Neuronal stem cell (in vitro differentiated cells): ENCODE data around the gene SH3D19.

Experiments
- DNase-seq: peaks from one replicate; pipeline ENCODE4 v3.0.0-alpha.2; 2013; ENCODE audit warnings: low spot score
- H2AFZ ChIP-seq: one replicate; pipeline ENCODE4 v1.6.1; 2013; ENCODE audit warnings: mild to moderate bottlenecking, low read length, inconsistent platforms
- H2AK5ac ChIP-seq: 2 replicates; pipeline ENCODE4 v1.6.1; 2013; ENCODE audit warnings: low read depth, mild to moderate bottlenecking, inconsistent platforms, low read length, moderate library complexity, mixed read lengths
- H2BK120ac ChIP-seq: 2 replicates; pipeline ENCODE4 v1.6.1; 2013; ENCODE audit warnings: low read depth, mild to moderate bottlenecking, inconsistent platforms, low read length, moderate library complexity, mixed read lengths
- H2BK12ac ChIP-seq: one replicate; pipeline ENCODE4 v1.6.1; 2013; ENCODE audit warnings: low read length, inconsistent platforms
- H2BK15ac ChIP-seq: 2 replicates; pipeline ENCODE4 v1.6.1; 2013; ENCODE audit warnings: mild to moderate bottlenecking, low read length, inconsistent platforms, mixed read lengths
- H2BK5ac ChIP-seq: one replicate; pipeline ENCODE4 v1.6.1; 2013; ENCODE audit warnings: inconsistent platforms, mild to moderate bottlenecking, low read length, moderate library complexity
- H3K14ac ChIP-seq: one replicate; pipeline ENCODE4 v1.6.1; 2013; ENCODE audit warnings: low read length, inconsistent platforms
- H3K18ac ChIP-seq: 2 replicates; pipeline ENCODE4 v1.6.1; 2013; ENCODE audit warnings: low read length, inconsistent platforms
- H3K23ac ChIP-seq: 2 replicates; pipeline ENCODE4 v1.6.1; 2013; ENCODE audit warnings: low read depth, mild to moderate bottlenecking, mixed read lengths, low read length, inconsistent platforms; ENCODE audit not compliant: poor library complexity
- H3K27ac ChIP-seq: replicated peaks from 3 replicates; pipeline ENCODE4 v1.5.1; 2013; ENCODE audit warnings: low read length, inconsistent platforms
- H3K27me3 ChIP-seq, 3 experiments: 2 replicates each; pipeline ENCODE4 v1.6.1; 2013; ENCODE audit warnings: low read length in 3 of 3, mild to moderate bottlenecking in 2 of 3, inconsistent platforms in 1 of 3, low read depth in 1 of 3, mixed read lengths in 1 of 3, moderate library complexity in 1 of 3; ENCODE audit not compliant: control insufficient read depth in 3 of 3, insufficient read depth in 3 of 3
- H3K36me3 ChIP-seq, 2 donors: replicated peaks in 1 of 2; 2 replicates each; pipeline ENCODE4 v1.6.1; 2013; ENCODE audit warnings: low read length in 2 of 2; ENCODE audit not compliant: control insufficient read depth in 2 of 2, insufficient read depth in 2 of 2
- H3K4ac ChIP-seq: 2 replicates; pipeline ENCODE4 v1.6.1; 2013; ENCODE audit warnings: inconsistent platforms, mild to moderate bottlenecking, low read length, moderate library complexity
- H3K4me1 ChIP-seq, 2 donors: 1 replicate in 1 of 2; 2 replicates in 1 of 2; pipeline ENCODE4 v1.6.1; 2013; ENCODE audit warnings: low read length in 2 of 2, low read depth in 1 of 2; ENCODE audit not compliant: control insufficient read depth in 2 of 2, insufficient read depth in 1 of 2
- H3K4me2 ChIP-seq: one replicate; pipeline ENCODE4 v1.6.1; 2013; ENCODE audit warnings: mild to moderate bottlenecking, low read length, inconsistent platforms; ENCODE audit not compliant: insufficient read depth, poor library complexity, severe bottlenecking
- H3K4me3 ChIP-seq, 2 donors: 2 replicates each; pipeline ENCODE4 v1.5.1; 2013; ENCODE audit warnings: low read length in 2 of 2, mild to moderate bottlenecking in 2 of 2, inconsistent platforms in 1 of 2, moderate library complexity in 1 of 2
- H3K79me1 ChIP-seq: one replicate; pipeline ENCODE4 v1.6.1; 2013; ENCODE audit warnings: low read depth, mild to moderate bottlenecking, inconsistent platforms, low read length, moderate library complexity
- H3K9ac ChIP-seq: one replicate; pipeline ENCODE4 v1.6.1; 2013; ENCODE audit warnings: mild to moderate bottlenecking, low read depth, low read length, inconsistent platforms; ENCODE audit not compliant: poor library complexity
- H3K9me3 ChIP-seq, 2 donors: replicated peaks in 1 of 2; 2 replicates each; pipeline versions ENCODE3 to v1.6.1; 2013; ENCODE audit warnings: low read length in 2 of 2, mild to moderate bottlenecking in 2 of 2, inconsistent platforms in 1 of 2, low read depth in 1 of 2, mixed read lengths in 1 of 2, moderate library complexity in 1 of 2; ENCODE audit not compliant: control insufficient read depth in 2 of 2, insufficient read depth in 1 of 2
- H4K8ac ChIP-seq: one replicate; pipeline ENCODE4 v1.6.1; 2013; ENCODE audit warnings: low read depth, mild to moderate bottlenecking, inconsistent platforms, low read length, moderate library complexity
- H4K91ac ChIP-seq: one replicate; pipeline ENCODE4 v1.6.1; 2013; ENCODE audit warnings: low read length, low read depth, mild to moderate bottlenecking, inconsistent platforms; ENCODE audit not compliant: poor library complexity
- WGBS, 2 donors: extraction: QIAGEN DNeasy Blood & Tissue Kit; methylation state at CpG; one replicate each; pipeline ENCODE4 v1.1.7; 2013; ENCODE audit warnings: missing lambda C conversion rate in 2 of 2, mixed read lengths in 1 of 2; ENCODE audit not compliant: insufficient read length in 2 of 2, insufficient replicate concordance in 1 of 2; ENCODE audit errors: extremely low coverage in 2 of 2; 5-methylcytosine and 5-hydroxymethylcytosine counted together

SH3D19 gene

DNA sequence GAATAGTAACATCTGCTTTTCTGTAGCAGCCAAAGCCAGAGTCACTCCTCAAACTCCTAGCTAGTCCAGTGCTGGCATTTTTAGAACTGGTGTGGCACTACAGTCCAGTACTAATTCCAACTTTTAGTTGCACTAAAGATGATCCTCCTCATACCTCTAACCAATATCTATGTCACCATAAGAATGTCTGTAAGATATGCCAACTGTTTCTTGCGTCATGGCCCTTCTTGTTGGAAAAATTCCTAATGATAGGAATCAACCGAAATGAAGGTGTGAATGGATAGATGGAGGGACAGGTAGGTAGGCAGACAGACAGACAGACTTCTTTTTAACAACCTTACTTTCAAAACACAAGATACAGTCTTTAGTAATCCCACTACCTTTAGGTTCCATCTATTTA lies 123.0 kb downstream of the SH3D19 start:
- H3K79me1 ChIP-seq = no peaks in the 10 kb centered on the region
- no peak overlapping the region for H3K14ac ChIP-seq
- no peaks in the 10 kb centered on the region for H3K27me3 ChIP-seq
- H3K9me3 ChIP-seq = no peaks in the 10 kb centered on the region
- H2BK15ac ChIP-seq = no peak overlapping the region
- no peak overlapping the region for H2BK5ac ChIP-seq
- H3K23ac ChIP-seq = no peak overlapping the region
- no peak overlapping the region for H4K91ac ChIP-seq
- H3K4me2 ChIP-seq = no peak overlapping the region
- H4K8ac ChIP-seq = no peak overlapping the region
- H2BK12ac ChIP-seq = no peak overlapping the region
- WGBS, 2 donors = no CpG with 5 or more reads among the region's 2 CpGs
- no peak overlapping the region for H3K18ac ChIP-seq
- H3K27ac ChIP-seq = no peak overlapping the region
- DNase-seq = no peak
- no peak overlapping the region for H2AK5ac ChIP-seq
- H3K4me3 ChIP-seq = no peak overlapping the region
- no peak overlapping the region for H2BK120ac ChIP-seq
- no peak overlapping the region for H3K4ac ChIP-seq
- peaks cover 3 to 14% of the 10 kb centered on the region in 2 donors for H3K4me1 ChIP-seq
- no peaks in the 10 kb centered on the region for H3K36me3 ChIP-seq
- H3K9ac ChIP-seq = no peak overlapping the region
- H2AFZ ChIP-seq = no peak overlapping the region

DNA sequence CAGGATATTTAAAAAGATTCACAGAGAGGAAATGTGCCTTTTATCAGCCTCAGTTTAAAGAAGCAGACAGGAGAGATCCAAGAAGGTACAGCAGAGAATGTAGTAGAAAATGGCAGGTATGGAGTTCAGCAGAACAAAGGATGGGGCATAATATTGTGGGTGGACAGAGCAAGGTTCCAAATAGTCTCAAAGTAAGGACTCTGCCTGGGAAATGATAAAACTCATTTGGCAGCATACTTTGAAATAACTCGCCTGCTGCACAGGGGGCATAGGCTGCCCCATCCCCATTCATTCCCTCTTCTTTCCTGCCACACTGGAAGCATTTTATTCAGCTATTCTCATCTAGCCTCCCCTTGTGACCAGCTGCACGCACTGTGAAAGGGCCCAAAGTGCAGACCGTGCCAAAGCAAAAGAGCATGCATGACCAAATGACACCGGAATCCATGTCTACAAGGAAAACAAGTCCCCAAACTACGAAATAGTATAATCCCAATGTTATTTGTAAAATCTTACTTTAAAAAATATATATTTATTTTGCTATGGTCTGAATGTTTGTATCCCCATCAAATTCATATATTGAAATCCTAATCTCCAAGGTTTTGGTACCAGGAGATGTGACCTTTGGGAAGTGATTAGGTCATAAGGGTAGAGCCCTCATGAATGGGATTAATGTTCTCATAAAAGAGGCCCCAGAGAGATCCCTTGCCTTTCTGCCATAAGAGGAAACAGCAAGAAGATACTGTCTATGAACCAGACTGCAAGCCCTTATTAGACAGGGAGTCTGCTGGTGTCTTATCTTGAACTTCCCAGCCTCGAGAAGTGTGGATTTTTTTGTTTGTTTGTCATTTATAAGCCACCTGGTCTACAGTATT lies 125.8 kb downstream of the SH3D19 start:
- Histone ChIP-seq H3K23ac (no peak overlapping the region), H3K14ac (no peak overlapping the region), H3K4me2 (no peak overlapping the region), H4K91ac (no peak overlapping the region), H3K79me1 (no peaks in the 10 kb centered on the region), H3K4me1 (peaks cover 3 to 10% of the 10 kb centered on the region in 2 donors), H2BK5ac (no peak overlapping the region), H3K18ac (no peak overlapping the region), H2BK12ac (no peak overlapping the region), H3K4ac (no peak overlapping the region), H3K9me3 (no peaks in the 10 kb centered on the region), H3K36me3 (no peaks in the 10 kb centered on the region), H2BK120ac (no peak overlapping the region), H3K27ac (peak overlapping the region; percentile 36), H3K9ac (no peak overlapping the region), H2AK5ac (no peak overlapping the region), H2AFZ (no peak overlapping the region), H4K8ac (no peak overlapping the region), H3K4me3 (no peak overlapping the region), H3K27me3 (no peaks in the 10 kb centered on the region), H2BK15ac (no peak overlapping the region)
- peak; percentile 3 for DNase-seq
- no CpG with 5 or more reads among the region's 6 CpGs for WGBS, 2 donors

DNA sequence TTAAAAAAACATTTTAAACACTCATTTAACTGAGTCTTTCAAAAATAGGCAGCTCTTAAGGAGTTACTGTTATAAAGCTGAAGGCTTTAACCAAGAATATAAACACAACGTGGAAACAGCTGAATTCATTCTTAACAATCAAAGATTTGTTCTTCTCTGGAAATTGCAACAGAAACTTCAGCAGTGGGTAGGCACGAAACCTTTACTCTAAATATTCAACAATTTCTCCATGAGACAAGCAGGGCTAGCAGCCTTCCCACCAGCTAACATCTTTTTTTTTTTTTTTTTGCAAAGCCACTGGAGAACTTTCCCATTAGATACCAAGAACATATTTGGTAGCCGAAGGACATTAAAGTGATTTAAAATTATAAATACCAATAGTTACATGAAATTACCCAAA lies 126.7 kb downstream of the SH3D19 start:
- H3K27ac ChIP-seq = no peak overlapping the region
- H3K14ac ChIP-seq = no peak overlapping the region
- no peak overlapping the region for H3K18ac ChIP-seq
- H2AFZ ChIP-seq = no peak overlapping the region
- peaks cover 3 to 10% of the 10 kb centered on the region in 2 donors for H3K4me1 ChIP-seq
- H3K4me3 ChIP-seq = no peak overlapping the region
- H3K23ac ChIP-seq = no peak overlapping the region
- no peak overlapping the region for H2BK120ac ChIP-seq
- no peaks in the 10 kb centered on the region for H3K79me1 ChIP-seq
- H4K91ac ChIP-seq = no peak overlapping the region
- H3K36me3 ChIP-seq = no peaks in the 10 kb centered on the region
- no peak overlapping the region for H2BK12ac ChIP-seq
- no peak overlapping the region for H2BK5ac ChIP-seq
- H2AK5ac ChIP-seq = no peak overlapping the region
- no peaks in the 10 kb centered on the region for H3K27me3 ChIP-seq
- H3K4me2 ChIP-seq = no peak overlapping the region
- no peak overlapping the region for H3K4ac ChIP-seq
- no peaks in the 10 kb centered on the region for H3K9me3 ChIP-seq
- no peak overlapping the region for H4K8ac ChIP-seq
- DNase-seq = no peak
- WGBS, 2 donors = no CpG with 5 or more reads among the region's 3 CpGs
- no peak overlapping the region for H3K9ac ChIP-seq
- no peak overlapping the region for H2BK15ac ChIP-seq

- no peak overlapping the region for H2BK5ac ChIP-seq
- H3K4me3 ChIP-seq = no peak overlapping the region
- no peak overlapping the region for H2BK15ac ChIP-seq
- no peak overlapping the region for H2BK12ac ChIP-seq
- no peak overlapping the region for H3K4ac ChIP-seq
- no peak overlapping the region for H4K8ac ChIP-seq
- peaks cover 3 to 6% of the 10 kb centered on the region in 2 donors for H3K4me1 ChIP-seq
- H3K9ac ChIP-seq = no peak overlapping the region
- peaks cover 0 to 3% of the 10 kb centered on the region in 2 donors for H3K9me3 ChIP-seq
- H3K36me3 ChIP-seq = no peaks in the 10 kb centered on the region
- DNase-seq = no peak
- no peak overlapping the region for H3K18ac ChIP-seq
- H2AK5ac ChIP-seq = no peak overlapping the region
- H3K23ac ChIP-seq = no peak overlapping the region
- no peak overlapping the region for H3K4me2 ChIP-seq
- no peak overlapping the region for H4K91ac ChIP-seq
- no peak overlapping the region for H2BK120ac ChIP-seq
- no peak overlapping the region for H2AFZ ChIP-seq
- WGBS, 2 donors = no CpG with 5 or more reads among the region's 6 CpGs
- H3K79me1 ChIP-seq = no peaks in the 10 kb centered on the region
- H3K14ac ChIP-seq = no peak overlapping the region
- H3K27me3 ChIP-seq = no peaks in the 10 kb centered on the region
- no peak overlapping the region for H3K27ac ChIP-seq
Observed at GRCh38 chr4:151197247-151197646, 128.2 kb downstream of the SH3D19 start.
